Suprapubic skin (tissue), 4 donors: ENCODE data around the gene KCTD11. TPM values are rescaled to one million over a fixed set of nuclear protein-coding genes. Genes with fewer than 3 reads are reported as not detected.

Experiments used
- DNase-seq, 2 donors: peaks; one replicate each; pipeline ENCODE4 v3.0.0-alpha.2; 2019; ENCODE audit warnings: low spot score in 2 of 2
- H3K27ac ChIP-seq: fragments of 200-600 bp; sonication (generic); one replicate; pipeline ENCODE4 v1.5.1; 2019
- H3K27me3 ChIP-seq: fragments of 200-600 bp; sonication (generic); one replicate; pipeline ENCODE4 v1.5.1; 2019
- H3K36me3 ChIP-seq: fragments of 200-600 bp; sonication (generic); one replicate; pipeline ENCODE4 v1.5.1; 2019
- H3K4me1 ChIP-seq: fragments of 200-600 bp; sonication (generic); one replicate; pipeline ENCODE4 v1.5.1; 2019
- H3K4me3 ChIP-seq: fragments of 200-600 bp; sonication (generic); one replicate; pipeline ENCODE4 v1.5.1; 2019; ENCODE audit warnings: mild to moderate bottlenecking
- H3K9me3 ChIP-seq: fragments of 200-600 bp; sonication (generic); one replicate; pipeline ENCODE4 v1.5.1; 2019
- EP300 ChIP-seq: sonication (generic); formaldehyde crosslinking; IDR thresholded peaks from one replicate; pipeline ENCODE4 v1.6.1; 2017; ENCODE audit warnings: antibody characterized with exemption
- POLR2A ChIP-seq, 2 donors: fragments of 450-650 bp; IDR thresholded peaks; one replicate each; pipeline ENCODE4 v1.6.1; 2017; ENCODE audit warnings: antibody characterized with exemption in 2 of 2, mild to moderate bottlenecking in 2 of 2, moderate library complexity in 2 of 2
- POLR2AphosphoS5 ChIP-seq, 3 donors: sonication (generic); formaldehyde crosslinking; IDR thresholded peaks; one replicate each; pipeline ENCODE4 v1.6.1; 2017; ENCODE audit warnings: antibody characterized with exemption in 3 of 3
- WGBS: methylation state at CpG from one replicate; pipeline ENCODE4 v1.1.5; 2018; 5-methylcytosine and 5-hydroxymethylcytosine counted together
- total RNA-seq, 4 donors: library from RNA; depleted of rRNA; stranded (reverse); fragments of >200 nt; gene quantifications; one replicate each; pipeline ENCODE4 v1.1.0, GENCODE V29; 2016
- TF ChIP-seq, protein P1 (sequence below), 2 donors: fragments of 200-600 bp in 1 of 2; fragments of 450-650 bp in 1 of 2; sonication (generic) in 1 of 2; IDR thresholded peaks; one replicate each; pipeline ENCODE4 v1.5.1; 2016 to 2019; ENCODE audit warnings: antibody characterized with exemption in 2 of 2, mild to moderate bottlenecking in 1 of 2, moderate library complexity in 1 of 2

Gene KCTD11
- total RNA-seq, 4 donors from 2014 or later: 9.1 to 50.1 (median 32.4) TPM

DNA sequence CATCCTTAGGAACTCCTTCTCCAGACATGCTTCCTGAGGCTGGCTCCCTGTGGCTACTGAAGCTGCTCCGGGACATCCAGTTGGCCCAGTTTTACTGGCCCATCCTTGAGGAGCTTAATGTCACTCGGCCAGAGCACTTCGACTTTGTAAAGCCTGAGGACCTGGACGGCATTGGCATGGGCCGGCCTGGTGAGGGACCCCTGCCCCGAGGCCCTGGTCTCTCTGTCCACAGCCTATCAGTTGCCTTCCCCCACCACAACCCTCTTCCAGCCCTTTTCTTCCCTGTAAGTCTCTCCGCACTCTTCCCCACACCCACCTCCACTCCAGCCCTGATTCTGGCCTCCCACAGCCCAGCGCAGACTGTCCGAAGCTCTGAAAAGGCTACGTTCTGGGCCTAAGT lies 30.9 kb downstream of the KCTD11 start:
- WGBS: 88% methylated on average over 10 of the region's 10 CpGs
- no peak for TF ChIP-seq POLR2AphosphoS5 (IDR thresholded peaks at IDR 0.05)
- TF ChIP-seq, protein P1, sequence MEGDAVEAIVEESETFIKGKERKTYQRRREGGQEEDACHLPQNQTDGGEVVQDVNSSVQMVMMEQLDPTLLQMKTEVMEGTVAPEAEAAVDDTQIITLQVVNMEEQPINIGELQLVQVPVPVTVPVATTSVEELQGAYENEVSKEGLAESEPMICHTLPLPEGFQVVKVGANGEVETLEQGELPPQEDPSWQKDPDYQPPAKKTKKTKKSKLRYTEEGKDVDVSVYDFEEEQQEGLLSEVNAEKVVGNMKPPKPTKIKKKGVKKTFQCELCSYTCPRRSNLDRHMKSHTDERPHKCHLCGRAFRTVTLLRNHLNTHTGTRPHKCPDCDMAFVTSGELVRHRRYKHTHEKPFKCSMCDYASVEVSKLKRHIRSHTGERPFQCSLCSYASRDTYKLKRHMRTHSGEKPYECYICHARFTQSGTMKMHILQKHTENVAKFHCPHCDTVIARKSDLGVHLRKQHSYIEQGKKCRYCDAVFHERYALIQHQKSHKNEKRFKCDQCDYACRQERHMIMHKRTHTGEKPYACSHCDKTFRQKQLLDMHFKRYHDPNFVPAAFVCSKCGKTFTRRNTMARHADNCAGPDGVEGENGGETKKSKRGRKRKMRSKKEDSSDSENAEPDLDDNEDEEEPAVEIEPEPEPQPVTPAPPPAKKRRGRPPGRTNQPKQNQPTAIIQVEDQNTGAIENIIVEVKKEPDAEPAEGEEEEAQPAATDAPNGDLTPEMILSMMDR (IDR thresholded peaks at IDR 0.05): no peak
- TF ChIP-seq POLR2A (IDR thresholded peaks at IDR 0.05): no peak
- no peak for TF ChIP-seq EP300
- Histone ChIP-seq H3K36me3 (peaks cover 31% of the 10 kb centered on the region), H3K4me3 (no peak overlapping the region), H3K4me1 (peaks cover 42% of the 10 kb centered on the region), H3K9me3 (no peaks in the 10 kb centered on the region), H3K27me3 (no peaks in the 10 kb centered on the region), H3K27ac (no peak overlapping the region)
- no peak for DNase-seq

DNA sequence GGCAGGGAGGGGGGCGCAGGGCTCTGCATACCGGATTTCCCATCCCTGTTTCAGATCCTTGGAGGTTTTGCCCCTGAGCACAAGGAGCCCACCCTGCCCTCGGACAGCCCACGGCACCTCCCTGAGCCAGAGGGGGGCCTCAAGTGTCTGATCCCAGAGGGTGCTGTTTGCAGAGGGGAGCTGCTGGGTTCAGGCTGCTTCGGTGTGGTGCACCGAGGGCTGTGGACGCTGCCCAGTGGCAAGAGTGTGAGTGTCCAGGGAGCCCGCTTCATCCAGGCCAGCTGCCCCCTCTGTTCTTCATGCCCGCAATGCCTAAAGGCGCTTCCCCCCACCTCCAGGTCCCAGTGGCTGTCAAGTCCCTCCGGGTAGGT lies 31.4 kb downstream of the KCTD11 start:
- TF ChIP-seq EP300: no peak
- TF ChIP-seq POLR2A (IDR thresholded peaks at IDR 0.05): no peak
- no peak for TF ChIP-seq POLR2AphosphoS5 (IDR thresholded peaks at IDR 0.05)
- TF ChIP-seq, protein P1 (IDR thresholded peaks at IDR 0.05): no peak
- Histone ChIP-seq H3K27ac (no peak overlapping the region), H3K36me3 (peaks cover 35% of the 10 kb centered on the region), H3K4me3 (peak overlapping the region; percentile 40), H3K9me3 (no peaks in the 10 kb centered on the region), H3K4me1 (peaks cover 42% of the 10 kb centered on the region), H3K27me3 (no peaks in the 10 kb centered on the region)
- WGBS: 77% methylated on average over 9 of the region's 11 CpGs
- DNase-seq: no peak

DNA sequence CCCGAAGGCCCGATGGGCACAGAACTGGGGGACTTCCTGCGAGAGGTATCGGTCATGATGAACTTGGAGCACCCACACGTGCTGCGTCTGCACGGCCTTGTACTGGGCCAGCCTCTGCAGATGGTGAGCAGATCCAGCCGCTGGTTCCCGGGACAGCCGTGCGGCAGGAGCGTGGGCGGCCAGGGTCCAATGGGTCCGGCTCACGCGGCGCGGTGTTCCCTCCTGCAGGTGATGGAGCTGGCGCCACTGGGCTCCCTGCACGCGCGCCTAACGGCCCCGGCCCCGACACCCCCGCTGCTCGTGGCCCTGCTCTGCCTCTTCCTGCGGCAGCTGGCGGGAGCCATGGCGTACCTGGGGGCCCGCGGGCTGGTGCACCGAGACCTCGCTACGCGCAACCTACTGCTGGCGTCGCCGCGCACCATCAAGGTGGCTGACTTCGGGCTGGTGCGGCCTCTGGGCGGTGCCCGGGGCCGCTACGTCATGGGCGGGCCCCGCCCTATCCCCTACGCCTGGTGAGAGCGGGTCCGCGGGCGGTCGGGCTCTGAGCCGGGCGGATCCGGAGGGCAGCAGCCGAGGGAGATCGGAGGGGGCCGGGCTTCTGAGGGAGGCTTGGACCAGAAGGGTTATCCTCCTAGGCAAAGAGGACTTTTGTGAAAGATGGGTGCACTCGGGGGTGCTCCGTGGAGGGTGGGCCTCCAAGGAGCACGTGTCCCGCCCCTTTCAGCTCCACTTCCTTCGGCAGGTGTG lies 32.0 kb downstream of the KCTD11 start:
- no peak for DNase-seq
- H3K4me3 ChIP-seq: peak overlapping the region; percentile 40
- H3K27ac ChIP-seq: no peak overlapping the region
- H3K9me3 ChIP-seq: no peaks in the 10 kb centered on the region
- peaks cover 42% of the 10 kb centered on the region for H3K4me1 ChIP-seq
- H3K36me3 ChIP-seq: peaks cover 41% of the 10 kb centered on the region
- WGBS: 50% methylated on average over 8 of the region's 65 CpGs
- TF ChIP-seq EP300 (no peak), POLR2A (IDR thresholded peaks at IDR 0.05) (no peak), POLR2AphosphoS5 (IDR thresholded peaks at IDR 0.05) (no peak)
- H3K27me3 ChIP-seq: no peaks in the 10 kb centered on the region

DNA sequence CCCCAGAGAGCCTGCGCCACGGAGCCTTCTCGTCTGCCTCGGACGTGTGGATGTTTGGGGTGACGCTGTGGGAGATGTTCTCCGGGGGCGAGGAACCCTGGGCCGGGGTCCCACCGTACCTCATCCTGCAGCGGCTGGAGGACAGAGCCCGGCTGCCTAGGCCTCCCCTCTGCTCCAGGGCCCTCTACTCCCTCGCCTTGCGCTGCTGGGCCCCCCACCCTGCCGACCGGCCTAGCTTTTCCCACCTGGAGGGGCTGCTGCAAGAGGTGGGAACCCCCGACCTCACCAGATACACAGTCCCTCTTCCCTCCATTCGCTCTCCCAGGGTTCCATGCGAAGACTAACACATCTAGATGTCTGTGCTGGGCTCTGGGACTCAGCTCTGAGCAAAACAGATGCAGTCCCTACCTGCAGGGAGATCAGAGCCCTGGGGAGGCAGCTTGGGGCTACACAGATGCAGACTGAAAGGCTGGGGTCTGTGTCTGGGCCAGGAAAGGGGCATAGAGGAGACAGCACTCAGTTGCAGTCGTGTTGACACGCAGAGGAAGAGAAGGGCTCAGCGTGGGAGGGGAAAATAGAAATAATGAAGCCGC lies 32.6 kb downstream of the KCTD11 start:
- TF ChIP-seq POLR2AphosphoS5 (IDR thresholded peaks at IDR 0.05) (no peak), EP300 (no peak), POLR2A (IDR thresholded peaks at IDR 0.05) (no peak)
- TF ChIP-seq, protein P1 (IDR thresholded peaks at IDR 0.05): no peak
- no peak overlapping the region for H3K27ac ChIP-seq
- H3K36me3 ChIP-seq: peaks cover 47% of the 10 kb centered on the region

DNA sequence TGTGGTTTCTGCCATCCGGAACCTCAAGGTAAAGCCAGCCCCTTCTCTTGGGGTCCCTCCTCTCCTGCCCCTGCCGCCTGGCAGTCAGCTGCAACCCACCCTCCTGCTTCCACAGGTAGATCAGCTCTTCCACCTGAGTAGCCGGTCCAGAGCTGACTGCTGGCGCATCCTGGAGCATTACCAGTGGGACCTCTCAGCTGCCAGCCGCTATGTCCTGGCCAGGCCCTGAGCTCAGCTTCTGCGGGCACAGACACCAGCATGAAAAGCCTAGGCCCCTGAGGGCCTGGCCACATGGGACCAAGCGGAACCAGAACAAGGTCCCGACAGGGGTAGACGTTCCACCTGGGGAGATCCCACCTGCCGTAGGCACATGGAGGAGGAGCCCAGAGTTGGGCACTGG lies 36.9 kb downstream of the KCTD11 start:
- WGBS: 88% methylated on average over 8 of the region's 10 CpGs
- Histone ChIP-seq H3K4me3 (no peak overlapping the region), H3K4me1 (peaks cover 14% of the 10 kb centered on the region), H3K36me3 (peaks cover 62% of the 10 kb centered on the region), H3K27me3 (no peaks in the 10 kb centered on the region), H3K27ac (no peak overlapping the region), H3K9me3 (no peaks in the 10 kb centered on the region)
- TF ChIP-seq, protein P1 (IDR thresholded peaks at IDR 0.05): no peak
- TF ChIP-seq POLR2A (IDR thresholded peaks at IDR 0.05) (no peak), POLR2AphosphoS5 (IDR thresholded peaks at IDR 0.05) (no peak), EP300 (no peak)
- no peak for DNase-seq

More for the DNA sequence above, 32.6 kb downstream of the KCTD11 start:
- no peaks in the 10 kb centered on the region for H3K9me3 ChIP-seq
- no peaks in the 10 kb centered on the region for H3K27me3 ChIP-seq
- no peak for DNase-seq
- H3K4me1 ChIP-seq: peaks cover 42% of the 10 kb centered on the region
- H3K4me3 ChIP-seq: peak overlapping the region; percentile 40
- 73% methylated on average over 17 of the region's 23 CpGs for WGBS
